GM12874 (cell line): ENCODE data around the gene EHMT1.

Experiments used
- CTCF ChIP-seq: IDR thresholded peaks from 2 replicates; pipeline ENCODE4 v1.5.1; 2011; ENCODE audit warnings: low read depth, mild to moderate bottlenecking, control low read depth, low read length, moderate library complexity; ENCODE audit not compliant: insufficient read depth

Gene EHMT1

DNA sequence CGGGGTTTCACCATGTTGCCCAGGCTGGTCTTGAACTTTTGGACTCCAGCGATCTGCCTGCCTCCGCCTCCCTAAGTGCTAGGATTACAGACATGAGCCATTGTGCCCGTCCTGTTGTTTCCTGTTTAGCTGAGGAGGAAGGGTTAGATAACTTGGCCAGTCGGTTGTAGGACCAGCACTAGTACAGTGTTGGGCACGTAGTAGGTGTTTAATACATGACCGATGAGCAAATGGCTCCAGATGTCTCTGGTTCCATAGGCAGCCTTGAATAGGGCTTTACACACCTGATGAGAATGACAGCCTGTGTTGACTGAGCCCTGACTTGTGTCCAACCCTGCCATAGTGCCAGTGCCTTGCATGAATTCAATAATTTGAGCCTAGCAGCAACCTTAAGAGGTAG, 1.8 kb downstream of the EHMT1 start:
- no peak for TF ChIP-seq CTCF

DNA sequence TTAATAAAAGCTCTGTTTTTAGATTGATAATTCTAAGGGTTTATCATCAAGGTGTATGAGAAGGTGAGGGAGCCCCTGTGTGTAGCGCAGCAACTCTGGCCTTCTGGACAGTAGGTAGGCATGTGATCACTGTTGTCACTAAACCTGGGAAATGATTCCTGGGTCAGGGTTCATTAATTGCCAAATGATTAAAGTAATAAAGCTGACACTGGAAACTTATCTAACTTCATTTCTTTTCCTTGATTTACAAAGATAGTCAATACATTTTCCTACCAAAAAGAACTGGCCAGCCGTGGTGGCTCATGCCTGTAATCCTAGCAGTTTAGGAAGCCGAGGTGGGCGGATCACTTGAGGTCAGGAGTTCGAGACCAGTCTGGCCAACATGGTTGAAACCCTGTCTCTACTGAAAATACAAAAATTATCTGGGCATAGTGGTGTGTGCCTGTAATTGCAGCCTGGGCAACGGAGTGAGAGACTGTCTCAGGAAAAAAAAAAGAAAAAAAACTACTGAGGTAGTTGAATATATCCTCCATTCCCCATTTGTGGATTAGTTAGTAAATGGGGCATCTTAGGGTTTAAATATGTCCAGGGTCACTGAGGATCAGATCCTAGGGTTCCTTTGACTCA, 2.4 kb downstream of the EHMT1 start:
- peak; percentile 39; the same call in 1 of the 2 replicates for TF ChIP-seq CTCF

DNA sequence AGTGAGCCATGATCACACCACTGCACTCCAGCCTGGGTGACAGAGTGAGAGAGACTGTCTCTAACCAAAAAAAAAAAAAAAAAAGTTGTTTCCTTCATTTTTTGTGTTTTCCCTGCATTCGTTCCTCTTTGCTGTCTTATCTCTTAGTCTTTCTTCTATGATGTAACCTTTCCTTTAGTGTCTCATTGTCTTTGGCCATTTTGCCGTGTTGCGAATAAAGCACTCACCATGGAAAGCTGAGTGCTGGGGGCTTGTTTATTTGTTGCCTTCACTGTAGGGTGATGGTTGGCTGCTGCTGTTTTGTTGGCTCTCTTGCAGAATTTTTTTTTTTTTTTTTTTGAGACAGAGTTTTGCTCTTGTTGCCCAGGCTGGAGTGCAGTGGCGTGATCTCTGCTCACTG, 7.7 kb downstream of the EHMT1 start:
- no peak for TF ChIP-seq CTCF

DNA sequence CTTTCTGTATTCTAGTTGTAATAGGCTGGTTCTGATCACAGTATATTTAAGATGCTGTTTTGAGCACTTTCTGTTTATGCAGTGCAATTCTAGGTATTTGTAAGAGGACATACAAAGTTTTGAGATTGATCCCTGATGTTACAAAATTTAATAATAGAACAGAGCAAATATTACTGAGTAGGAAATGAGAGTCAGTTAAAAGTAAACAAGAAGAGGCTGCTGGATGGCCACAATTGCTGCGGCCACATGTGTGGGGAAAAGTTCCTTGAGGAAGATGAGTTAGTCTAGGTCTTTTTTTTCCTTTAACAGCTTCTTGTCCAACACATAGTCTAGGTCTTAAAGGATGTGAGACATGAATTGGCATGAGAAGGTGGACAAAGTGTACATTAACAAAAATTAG, 11.3 kb downstream of the EHMT1 start:
- no peak for TF ChIP-seq CTCF

DNA sequence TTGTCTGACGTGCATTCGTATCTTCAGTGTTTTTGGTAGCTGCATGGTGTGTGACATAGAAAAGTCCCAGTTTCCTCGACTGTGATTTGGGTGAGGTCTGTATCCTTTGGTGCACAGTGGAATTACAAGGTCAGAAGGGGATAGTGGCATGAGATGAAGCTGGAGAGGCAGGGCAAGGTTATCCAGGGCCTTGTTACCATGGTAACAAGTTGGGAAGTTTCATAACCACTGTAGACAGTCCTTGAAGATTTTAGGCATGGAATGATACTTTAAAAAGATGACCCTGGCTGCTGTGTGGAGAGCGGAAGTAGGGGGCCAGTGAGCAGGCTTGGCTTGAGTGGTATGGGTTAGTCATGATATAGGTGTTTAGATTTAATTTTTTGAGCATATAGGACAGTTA, 11.9 kb downstream of the EHMT1 start:
- TF ChIP-seq CTCF: no peak

DNA sequence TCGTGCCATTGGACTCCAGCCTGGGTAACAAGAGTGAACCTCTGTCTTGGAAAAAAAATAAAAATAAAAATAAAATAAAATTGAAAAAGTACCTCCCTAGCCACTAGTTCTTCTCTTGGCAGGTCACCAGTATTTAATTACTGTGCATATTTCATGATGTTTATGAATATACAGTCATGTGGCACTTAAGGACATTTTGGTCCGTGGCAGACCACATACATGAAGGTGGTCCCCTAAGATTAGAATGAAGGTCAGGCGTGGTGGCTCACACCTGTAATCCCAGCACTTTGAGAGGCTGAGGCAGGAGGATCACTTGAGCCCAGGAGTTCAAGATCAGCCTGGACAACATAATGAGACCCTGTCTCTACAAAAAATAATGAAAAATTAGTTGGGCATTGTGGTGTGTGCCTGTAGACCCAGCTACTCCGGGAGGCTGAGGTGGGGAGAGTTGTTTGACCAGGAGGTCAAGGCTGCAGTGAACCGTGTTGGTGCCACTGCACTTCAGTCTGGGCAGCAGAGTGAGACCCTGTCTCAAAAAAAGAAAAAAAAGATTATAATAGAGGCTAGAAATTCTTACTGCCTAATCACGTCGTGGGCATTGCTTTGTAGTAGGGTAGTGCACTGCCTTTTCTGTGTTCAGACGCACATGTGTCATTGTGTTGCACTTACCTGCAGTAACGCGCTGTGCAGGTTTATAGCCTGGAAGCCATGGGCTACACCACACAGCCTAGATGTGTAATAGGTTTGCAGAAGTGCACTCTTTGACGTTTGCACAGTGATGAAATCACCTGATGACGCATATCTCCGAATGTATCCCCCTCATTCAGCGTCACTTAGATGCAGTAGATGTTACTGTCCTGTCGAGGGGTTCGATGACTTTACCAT, 12.8 kb downstream of the EHMT1 start:
- TF ChIP-seq CTCF: no peak

DNA sequence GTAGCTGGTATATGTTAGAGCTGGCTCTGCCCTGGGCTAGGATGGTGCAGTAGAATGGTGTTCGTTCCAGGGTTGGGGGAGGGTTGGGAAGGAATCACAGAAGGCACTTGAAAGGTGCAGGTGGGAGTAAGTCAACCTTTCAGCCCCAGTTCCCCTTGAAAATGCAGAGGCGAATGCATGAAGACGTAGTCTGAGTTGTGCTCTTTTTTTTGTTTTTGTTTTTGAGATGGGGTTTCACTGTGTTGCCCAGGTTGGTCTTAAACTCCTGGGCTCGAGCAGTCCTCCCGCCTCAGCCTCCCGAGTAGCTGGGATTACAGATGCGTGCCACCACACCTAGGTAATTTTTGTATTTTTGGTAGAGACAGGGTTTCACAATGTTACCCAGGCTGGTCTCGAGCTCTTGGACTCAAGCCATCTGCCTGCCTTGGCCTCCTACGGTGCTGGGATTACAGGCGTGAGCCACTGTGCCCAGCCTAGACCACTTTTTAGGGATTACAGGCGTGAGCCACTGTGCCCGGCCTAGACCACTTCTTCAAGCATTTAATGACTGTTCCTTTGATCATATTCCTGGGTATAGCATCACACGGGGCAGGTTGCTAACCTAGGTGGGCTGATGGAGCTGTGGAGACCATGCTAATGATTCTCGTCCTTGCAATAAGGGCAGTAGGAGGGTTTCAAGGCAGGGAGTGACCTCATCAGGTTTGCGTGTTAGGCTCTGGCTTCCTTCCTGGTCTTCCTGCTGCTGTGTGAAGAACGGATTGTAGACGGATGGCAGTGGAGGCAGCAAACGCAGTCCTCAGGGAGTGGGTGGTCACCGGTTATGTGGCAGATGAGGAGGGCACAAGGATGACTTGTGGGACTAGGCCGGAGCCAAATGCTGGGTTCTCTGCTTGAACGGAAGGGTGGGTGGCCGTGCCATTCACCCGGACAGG, 13.7 kb downstream of the EHMT1 start:
- no peak for TF ChIP-seq CTCF
